Measurements from ENCODE around the gene TAF3. TPM values are rescaled to one million over a fixed set of nuclear protein-coding genes. Genes with fewer than 3 reads are reported as not detected.

The TAF3 gene
- total and polyA plus RNA-seq, 4 donors = 3.4 to 7.0 (median 5.0) TPM

DNA sequence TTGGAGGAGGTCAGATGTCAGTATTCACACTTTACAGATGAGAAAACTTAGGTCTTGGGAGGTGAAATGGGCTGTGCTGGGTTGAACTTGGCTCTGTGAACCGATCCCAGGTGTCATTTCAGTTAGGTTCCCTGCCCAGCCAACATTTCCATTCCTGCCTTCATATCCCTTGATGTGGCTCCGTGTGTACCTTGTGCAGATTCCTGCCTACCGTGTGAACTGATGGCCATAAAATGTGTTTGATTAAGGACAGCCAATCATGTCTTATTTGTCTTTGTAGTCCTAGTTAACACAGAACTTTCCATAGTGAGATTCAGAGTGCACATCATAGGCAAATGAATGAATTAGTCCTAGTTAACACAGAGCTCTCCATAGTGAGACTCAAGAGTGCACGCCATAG lies 135.1 kb downstream of the TAF3 start:
- Histone ChIP-seq H3K4me3 (no peak overlapping the region), H3K27me3 (ENCODE audit: control insufficient read depth in 3 of 3, insufficient read depth in 3 of 3, low read length in 2 of 3) (no peaks in the 10 kb centered on the region), H3K9me3 (ENCODE audit: control insufficient read depth in 4 of 4, insufficient read depth in 3 of 4, low read length in 3 of 4) (no peaks in the 10 kb centered on the region), H3K36me3 (ENCODE audit: control insufficient read depth in 4 of 4, insufficient read depth in 4 of 4, low read length in 4 of 4) (no peaks in the 10 kb centered on the region), H3K27ac (ENCODE audit: low read depth in 1 of 2, low read length in 1 of 2) (no peak overlapping the region), H3K4me1 (ENCODE audit: control insufficient read depth in 5 of 5, insufficient read depth in 5 of 5, low read length in 5 of 5) (peaks cover 0 to 4% (median 2%) of the 10 kb centered on the region in 5 donors), H3K9ac (ENCODE audit: insufficient read depth in 1 of 2, low read length in 2 of 2) (no peak overlapping the region)
- ATAC-seq (ENCODE audit: insufficient read depth, low FRiP score) (no peak), DNase-seq (no peak)
- TF ChIP-seq, protein P1, sequence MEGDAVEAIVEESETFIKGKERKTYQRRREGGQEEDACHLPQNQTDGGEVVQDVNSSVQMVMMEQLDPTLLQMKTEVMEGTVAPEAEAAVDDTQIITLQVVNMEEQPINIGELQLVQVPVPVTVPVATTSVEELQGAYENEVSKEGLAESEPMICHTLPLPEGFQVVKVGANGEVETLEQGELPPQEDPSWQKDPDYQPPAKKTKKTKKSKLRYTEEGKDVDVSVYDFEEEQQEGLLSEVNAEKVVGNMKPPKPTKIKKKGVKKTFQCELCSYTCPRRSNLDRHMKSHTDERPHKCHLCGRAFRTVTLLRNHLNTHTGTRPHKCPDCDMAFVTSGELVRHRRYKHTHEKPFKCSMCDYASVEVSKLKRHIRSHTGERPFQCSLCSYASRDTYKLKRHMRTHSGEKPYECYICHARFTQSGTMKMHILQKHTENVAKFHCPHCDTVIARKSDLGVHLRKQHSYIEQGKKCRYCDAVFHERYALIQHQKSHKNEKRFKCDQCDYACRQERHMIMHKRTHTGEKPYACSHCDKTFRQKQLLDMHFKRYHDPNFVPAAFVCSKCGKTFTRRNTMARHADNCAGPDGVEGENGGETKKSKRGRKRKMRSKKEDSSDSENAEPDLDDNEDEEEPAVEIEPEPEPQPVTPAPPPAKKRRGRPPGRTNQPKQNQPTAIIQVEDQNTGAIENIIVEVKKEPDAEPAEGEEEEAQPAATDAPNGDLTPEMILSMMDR (IDR thresholded peaks at IDR 0.05; ENCODE audit: control extremely low read depth, extremely low read depth) = no peak
- WGBS, 2 donors = 93 to 94% methylated on average over 4 of the region's 4 CpGs

DNA sequence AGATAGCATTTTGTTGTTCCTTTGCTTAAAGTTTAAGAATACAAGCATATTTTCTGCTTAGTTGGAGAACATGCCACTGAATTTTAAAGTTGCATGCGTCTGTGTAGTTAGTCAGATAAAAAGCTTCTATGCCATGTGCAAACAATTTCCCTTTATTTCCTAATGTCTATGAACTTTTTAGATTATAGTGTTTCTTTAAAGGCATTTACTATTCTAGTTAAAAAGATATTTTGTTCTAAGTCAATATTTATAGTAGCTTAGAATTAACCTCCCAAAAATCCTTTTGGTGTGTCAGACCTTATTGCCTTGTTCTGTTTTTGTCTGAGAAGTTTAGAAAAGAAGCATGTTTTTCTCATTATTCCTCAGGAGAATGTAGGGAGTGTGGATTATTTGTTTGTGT lies 137.1 kb downstream of the TAF3 start:
- H3K4me3 ChIP-seq = no peak overlapping the region
- TF ChIP-seq, protein P1 (IDR thresholded peaks at IDR 0.05; ENCODE audit: control extremely low read depth, extremely low read depth) = no peak
- H3K36me3 ChIP-seq (ENCODE audit: control insufficient read depth in 4 of 4, insufficient read depth in 4 of 4, low read length in 4 of 4) = no peaks in the 10 kb centered on the region
- no peaks in the 10 kb centered on the region for H3K27me3 ChIP-seq (ENCODE audit: control insufficient read depth in 3 of 3, insufficient read depth in 3 of 3, low read length in 2 of 3)
- 80 to 89% methylated on average over 1 of the region's 1 CpG for WGBS, 2 donors
- no peaks in the 10 kb centered on the region for H3K9me3 ChIP-seq (ENCODE audit: control insufficient read depth in 4 of 4, insufficient read depth in 3 of 4, low read length in 3 of 4)
- ATAC-seq (ENCODE audit: insufficient read depth, low FRiP score) = no peak
- no peak for DNase-seq
- H3K4me1 ChIP-seq (ENCODE audit: control insufficient read depth in 5 of 5, insufficient read depth in 5 of 5, low read length in 5 of 5) = peaks cover 0 to 3% (median 0%) of the 10 kb centered on the region in 5 donors
- H3K27ac ChIP-seq (ENCODE audit: low read depth in 1 of 2, low read length in 1 of 2) = no peak overlapping the region
- H3K9ac ChIP-seq (ENCODE audit: insufficient read depth in 1 of 2, low read length in 2 of 2) = no peak overlapping the region

DNA sequence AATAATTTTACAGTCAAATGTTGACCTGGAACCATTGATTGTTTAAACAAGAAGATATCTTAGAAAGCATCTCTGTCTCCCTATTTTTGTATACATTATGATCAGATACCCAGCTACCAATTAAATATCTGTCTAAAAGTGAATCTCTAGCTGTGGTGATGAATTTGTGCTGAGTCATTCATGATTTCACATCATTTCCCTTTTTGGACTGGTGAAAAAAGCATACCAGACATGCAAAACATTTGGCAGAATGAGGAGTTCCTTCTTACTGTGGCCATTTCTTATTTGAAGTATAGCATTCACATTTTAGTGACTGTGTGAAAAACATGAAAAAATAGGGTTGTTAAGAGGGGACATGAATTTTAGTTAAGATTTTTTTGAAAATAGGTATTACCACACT lies 138.2 kb downstream of the TAF3 start:
- Histone ChIP-seq H3K4me1 (ENCODE audit: control insufficient read depth in 5 of 5, insufficient read depth in 5 of 5, low read length in 5 of 5) (peaks cover 0 to 2% (median 0%) of the 10 kb centered on the region in 5 donors), H3K9ac (ENCODE audit: insufficient read depth in 1 of 2, low read length in 2 of 2) (no peak overlapping the region)

More for the DNA sequence above, 138.2 kb downstream of the TAF3 start:
- Histone ChIP-seq H3K36me3 (ENCODE audit: control insufficient read depth in 4 of 4, insufficient read depth in 4 of 4, low read length in 4 of 4) (no peaks in the 10 kb centered on the region), H3K4me3 (no peak overlapping the region), H3K9me3 (ENCODE audit: control insufficient read depth in 4 of 4, insufficient read depth in 3 of 4, low read length in 3 of 4) (no peaks in the 10 kb centered on the region), H3K27ac (ENCODE audit: low read depth in 1 of 2, low read length in 1 of 2) (no peak overlapping the region), H3K27me3 (ENCODE audit: control insufficient read depth in 3 of 3, insufficient read depth in 3 of 3, low read length in 2 of 3) (no peaks in the 10 kb centered on the region)
- DNase-seq (peak in 1 of 3 donors; percentile 23), ATAC-seq (ENCODE audit: insufficient read depth, low FRiP score) (no peak)
- TF ChIP-seq, protein P1 (IDR thresholded peaks at IDR 0.05; ENCODE audit: control extremely low read depth, extremely low read depth) = no peak
